Astrocyte of the spinal cord (primary cell): ENCODE results near the gene ATN1.
A peak's percentile ranks its signal among the peaks of the same experiment; 100 is the strongest.
"Not testable (repeated sequence)": the region's sequence is repeated elsewhere in the genome, so short reads cannot be mapped to it uniquely, and the experiment has no call there.

ENCODE experiments used
- DNase-seq: peaks from one replicate; pipeline ENCODE4 v3.0.0; 2011; ENCODE audit warnings: low read depth, low spot score
- H3K4me3 ChIP-seq: 2 replicates; pipeline ENCODE4 v1.5.1; 2011; ENCODE audit warnings: low read depth, mild to moderate bottlenecking, low read length, moderate library complexity
- CTCF ChIP-seq: IDR thresholded peaks from 2 replicates; pipeline ENCODE4 v1.5.1; 2012; ENCODE audit warnings: low read depth, mild to moderate bottlenecking, low read length, inconsistent platforms
- in situ Hi-C: cut with HindIII; loops from 2 replicates; pipeline ENCODE4 v1.10.0; 2017; ENCODE audit warnings: low sequenced_read_pairs

ATN1 gene

GRCh38 chr12:6888360-6888759 is 39.4 kb upstream of the ATN1 start:
- in situ Hi-C loops: no loop called here
- no peak for TF ChIP-seq CTCF
- H3K4me3 ChIP-seq: no peak overlapping the region
- DNase-seq: no peak

GRCh38 chr12:6888794-6889193 is 39.0 kb upstream of the ATN1 start:
- DNase-seq, H3K4me3 ChIP-seq, in situ Hi-C loops: not testable (repeated sequence)

GRCh38 chr12:6889775-6890573 is 37.8 kb upstream of the ATN1 start:
- DNase-seq, in situ Hi-C loops, H3K4me3 ChIP-seq: not testable (repeated sequence)

GRCh38 chr12:6890789-6891645 is 36.7 kb upstream of the ATN1 start:
- peak; percentile 96 for DNase-seq
- in situ Hi-C loops: no loop called here
- peak overlapping the region; percentile 49 for H3K4me3 ChIP-seq
- peak; percentile 77 for TF ChIP-seq CTCF

GRCh38 chr12:6891646-6892001 is 36.1 kb upstream of the ATN1 start:
- H3K4me3 ChIP-seq: peak overlapping the region; percentile 49
- DNase-seq: no peak

GRCh38 chr12:6892683-6893082 is 35.1 kb upstream of the ATN1 start:
- H3K4me3 ChIP-seq, in situ Hi-C loops, DNase-seq: not testable (repeated sequence)

More at GRCh38 chr12:6891646-6892001, 36.1 kb upstream of the ATN1 start:
- no peak for TF ChIP-seq CTCF
- in situ Hi-C loops: no loop called here

- TF ChIP-seq CTCF: no peak
- no peak overlapping the region for H3K4me3 ChIP-seq
- DNase-seq: no peak
- in situ Hi-C loops: no loop called here
These were observed 33.4 kb upstream of the ATN1 start for GRCh38 chr12:6894321-6894720.

- DNase-seq: no peak
- no peak overlapping the region for H3K4me3 ChIP-seq
- in situ Hi-C loops: no loop called here
- TF ChIP-seq CTCF: no peak
These were observed 30.8 kb upstream of the ATN1 start for GRCh38 chr12:6896846-6897435.
